Hepatocyte (in vitro differentiated cells): ENCODE measurements around the gene CLDN5. TPM values are rescaled to one million over a fixed set of nuclear protein-coding genes. Genes with fewer than 3 reads are reported as not detected.
"Not testable (repeated sequence)": the region's sequence is repeated elsewhere in the genome, so short reads cannot be mapped to it uniquely, and the experiment has no call there.

Experiments used
- DNase-seq: peaks from one replicate; pipeline ENCODE4 v3.0.0-alpha.2; 2016; ENCODE audit warnings: low spot score
- H2AFZ ChIP-seq: fragments of 200-600 bp; sonication (generic); 2 replicates; pipeline ENCODE4 v1.6.0; 2016; ENCODE audit warnings: antibody characterized with exemption, mild to moderate bottlenecking
- H3K27ac ChIP-seq: fragments of 200-600 bp; sonication (generic); 2 replicates; pipeline ENCODE4 v1.5.1; 2016; ENCODE audit warnings: mild to moderate bottlenecking
- H3K27me3 ChIP-seq: fragments of 200-600 bp; sonication (generic); 2 replicates; pipeline ENCODE4 v1.6.1; 2016
- H3K36me3 ChIP-seq: fragments of 200-600 bp; sonication (generic); replicated peaks from 2 replicates; pipeline ENCODE4 v1.5.1; 2016; ENCODE audit warnings: low read depth; ENCODE audit not compliant: insufficient read depth
- H3K4me1 ChIP-seq: fragments of 200-600 bp; sonication (generic); 2 replicates; pipeline ENCODE4 v1.5.1; 2016; ENCODE audit warnings: mild to moderate bottlenecking, moderate library complexity; ENCODE audit not compliant: insufficient read depth
- H3K4me2 ChIP-seq: fragments of 200-600 bp; sonication (generic); 2 replicates; pipeline ENCODE4 v1.6.0; 2016
- H3K4me3 ChIP-seq: fragments of 200-600 bp; sonication (generic); 2 replicates; pipeline ENCODE4 v1.5.1; 2016; ENCODE audit warnings: mild to moderate bottlenecking
- H3K79me2 ChIP-seq: fragments of 200-600 bp; sonication (generic); 2 replicates; pipeline ENCODE4 v1.6.0; 2017; ENCODE audit warnings: mild to moderate bottlenecking
- H3K9me2 ChIP-seq: fragments of 200-600 bp; sonication (generic); replicated peaks from 2 replicates; pipeline ENCODE4 v1.6.0; 2017; ENCODE audit warnings: mild to moderate bottlenecking; ENCODE audit not compliant: insufficient read depth
- H3K9me3 ChIP-seq: fragments of 200-600 bp; sonication (generic); 2 replicates; pipeline ENCODE4 v1.5.1; 2016; ENCODE audit warnings: low read depth, mild to moderate bottlenecking
- H4K20me1 ChIP-seq: fragments of 200-600 bp; sonication (generic); 2 replicates; pipeline ENCODE4 v1.6.0; 2016; ENCODE audit warnings: mild to moderate bottlenecking; ENCODE audit not compliant: insufficient read depth, poor library complexity, severe bottlenecking
- EZH2 ChIP-seq: fragments of 200-600 bp; sonication (generic); IDR thresholded peaks from 2 replicates; pipeline ENCODE4 v1.6.1; 2016; ENCODE audit warnings: antibody characterized with exemption, mild to moderate bottlenecking, borderline replicate concordance
- EZH2phosphoT487 ChIP-seq: fragments of 200-600 bp; sonication (generic); IDR thresholded peaks from one replicate; pipeline ENCODE4 v1.6.1; 2018; ENCODE audit warnings: antibody characterized with exemption, mild to moderate bottlenecking, low read depth, moderate library complexity; ENCODE audit not compliant: unreplicated experiment, severe bottlenecking
- WGBS: methylation state at CpG from one replicate; pipeline ENCODE4 v1.1.6; 2016; ENCODE audit warnings: low lambda C conversion rate; ENCODE audit errors: missing lambda C conversion rate; 5-methylcytosine and 5-hydroxymethylcytosine counted together
- polyA plus RNA-seq: library from polyadenylated mRNA; unstranded; fragments of >200 nt; fragmentation: Nextera tagmentation; extraction: Ambion mirVana; gene quantifications from 2 replicates; pipeline ENCODE4 v1.2.1, GENCODE V29; 2016
- total RNA-seq: library from RNA; depleted of rRNA; stranded (reverse); fragments of >200 nt; gene quantifications from 2 replicates; pipeline ENCODE4 v1.2.3, GENCODE V29; 2014
- TF ChIP-seq, protein P1 (sequence below): fragments of 200-600 bp; sonication (generic); IDR thresholded peaks from 2 replicates; pipeline ENCODE4 v1.5.1; 2016; ENCODE audit warnings: antibody characterized with exemption, mild to moderate bottlenecking; ENCODE audit not compliant: poor library complexity

The CLDN5 gene
- total and polyA plus RNA-seq, 2 experiments from 2014 or later, result 4.9 to 9.9 TPM

DNA sequence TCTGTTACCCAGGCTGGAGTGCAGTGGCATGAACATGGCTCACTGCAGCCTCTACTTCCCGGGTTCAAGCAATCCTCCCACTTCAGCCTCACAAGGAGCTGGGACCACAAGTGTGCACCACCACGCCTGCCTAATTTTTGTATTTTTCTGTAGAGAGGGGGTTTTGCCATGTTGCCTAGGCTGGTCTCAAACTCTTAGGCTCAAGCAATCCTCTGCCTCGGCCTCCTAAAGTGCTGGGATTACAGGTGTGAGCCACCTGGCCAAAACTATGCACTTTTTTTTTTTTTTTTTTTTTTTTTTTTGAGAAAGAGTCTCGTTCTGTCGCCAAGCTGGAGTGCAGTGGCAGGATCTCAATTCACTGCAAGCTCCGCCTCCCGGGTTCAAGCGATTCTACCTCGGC, 12.4 kb upstream of the CLDN5 start:
- Histone ChIP-seq H3K79me2 (no peaks in the 10 kb centered on the region), H3K9me3 (no peaks in the 10 kb centered on the region), H3K4me1 (no peaks in the 10 kb centered on the region), H3K36me3 (no peaks in the 10 kb centered on the region), H2AFZ (no peak overlapping the region), H3K27me3 (no peaks in the 10 kb centered on the region), H3K27ac (no peak overlapping the region), H3K4me2 (no peak overlapping the region), H4K20me1 (no peaks in the 10 kb centered on the region), H3K9me2 (no peaks in the 10 kb centered on the region), H3K4me3 (no peak overlapping the region)
- no peak for DNase-seq
- 90% methylated on average over 9 of the region's 9 CpGs for WGBS
- no peak for TF ChIP-seq EZH2
- TF ChIP-seq, protein P1, sequence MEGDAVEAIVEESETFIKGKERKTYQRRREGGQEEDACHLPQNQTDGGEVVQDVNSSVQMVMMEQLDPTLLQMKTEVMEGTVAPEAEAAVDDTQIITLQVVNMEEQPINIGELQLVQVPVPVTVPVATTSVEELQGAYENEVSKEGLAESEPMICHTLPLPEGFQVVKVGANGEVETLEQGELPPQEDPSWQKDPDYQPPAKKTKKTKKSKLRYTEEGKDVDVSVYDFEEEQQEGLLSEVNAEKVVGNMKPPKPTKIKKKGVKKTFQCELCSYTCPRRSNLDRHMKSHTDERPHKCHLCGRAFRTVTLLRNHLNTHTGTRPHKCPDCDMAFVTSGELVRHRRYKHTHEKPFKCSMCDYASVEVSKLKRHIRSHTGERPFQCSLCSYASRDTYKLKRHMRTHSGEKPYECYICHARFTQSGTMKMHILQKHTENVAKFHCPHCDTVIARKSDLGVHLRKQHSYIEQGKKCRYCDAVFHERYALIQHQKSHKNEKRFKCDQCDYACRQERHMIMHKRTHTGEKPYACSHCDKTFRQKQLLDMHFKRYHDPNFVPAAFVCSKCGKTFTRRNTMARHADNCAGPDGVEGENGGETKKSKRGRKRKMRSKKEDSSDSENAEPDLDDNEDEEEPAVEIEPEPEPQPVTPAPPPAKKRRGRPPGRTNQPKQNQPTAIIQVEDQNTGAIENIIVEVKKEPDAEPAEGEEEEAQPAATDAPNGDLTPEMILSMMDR, result no peak
- no peak for TF ChIP-seq EZH2phosphoT487

DNA sequence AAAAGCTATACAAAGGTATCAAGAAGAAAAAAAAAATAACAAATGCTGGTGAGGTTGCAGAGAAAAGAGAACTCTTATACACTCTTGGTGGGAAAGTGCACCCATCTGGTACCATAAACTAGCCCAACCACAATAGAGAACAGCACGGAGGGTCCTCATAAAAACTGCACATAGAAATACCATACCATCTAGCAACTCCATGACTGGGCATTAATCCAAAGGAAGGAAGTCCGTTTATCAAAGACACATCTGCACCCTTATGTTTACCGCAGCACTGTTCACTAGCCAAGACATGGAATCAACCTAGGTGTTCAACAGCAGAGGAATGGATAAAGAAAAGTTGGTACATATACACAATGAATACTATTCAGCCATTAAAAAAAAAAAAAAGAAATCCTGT, 10.8 kb upstream of the CLDN5 start:
- no peak for TF ChIP-seq EZH2phosphoT487
- WGBS, result 61% methylated on average over 3 of the region's 3 CpGs
- Histone ChIP-seq H3K9me3 (no peaks in the 10 kb centered on the region), H3K27me3 (peaks cover 3% of the 10 kb centered on the region), H2AFZ (no peak overlapping the region), H3K36me3 (no peaks in the 10 kb centered on the region), H3K27ac (no peak overlapping the region), H3K4me2 (no peak overlapping the region), H4K20me1 (no peaks in the 10 kb centered on the region), H3K4me3 (no peak overlapping the region), H3K9me2 (no peaks in the 10 kb centered on the region), H3K79me2 (no peaks in the 10 kb centered on the region), H3K4me1 (no peaks in the 10 kb centered on the region)
- DNase-seq, result no peak

DNA sequence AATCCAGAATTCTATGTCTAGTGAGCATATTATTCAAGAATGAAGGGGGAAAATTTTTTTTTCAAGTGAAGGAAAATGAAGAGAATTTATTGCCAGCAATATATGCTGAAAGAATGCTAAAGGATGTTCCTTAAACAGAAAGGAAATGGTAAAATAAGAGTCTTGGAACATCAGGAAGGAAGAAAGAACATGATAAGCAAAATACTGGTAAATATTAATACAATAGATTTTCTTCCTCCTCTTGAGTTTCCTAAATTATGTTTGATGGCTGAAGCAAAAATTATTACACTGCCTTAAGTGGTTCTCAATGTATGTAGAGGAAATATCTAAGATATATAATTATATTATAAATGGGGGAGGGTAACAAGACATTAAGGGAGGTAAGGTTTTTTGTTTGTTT, 9.6 kb upstream of the CLDN5 start:
- Histone ChIP-seq H2AFZ (no peak overlapping the region), H3K4me2 (no peak overlapping the region), H3K79me2 (no peaks in the 10 kb centered on the region), H3K9me2 (no peaks in the 10 kb centered on the region), H3K4me1 (no peaks in the 10 kb centered on the region), H3K4me3 (no peak overlapping the region), H3K27ac (no peak overlapping the region), H3K27me3 (peaks cover 3% of the 10 kb centered on the region), H3K9me3 (no peaks in the 10 kb centered on the region), H4K20me1 (no peaks in the 10 kb centered on the region), H3K36me3 (no peaks in the 10 kb centered on the region)
- no peak for TF ChIP-seq EZH2
- TF ChIP-seq, protein P1, result no peak
- TF ChIP-seq EZH2phosphoT487, result no peak
- no peak for DNase-seq

DNA sequence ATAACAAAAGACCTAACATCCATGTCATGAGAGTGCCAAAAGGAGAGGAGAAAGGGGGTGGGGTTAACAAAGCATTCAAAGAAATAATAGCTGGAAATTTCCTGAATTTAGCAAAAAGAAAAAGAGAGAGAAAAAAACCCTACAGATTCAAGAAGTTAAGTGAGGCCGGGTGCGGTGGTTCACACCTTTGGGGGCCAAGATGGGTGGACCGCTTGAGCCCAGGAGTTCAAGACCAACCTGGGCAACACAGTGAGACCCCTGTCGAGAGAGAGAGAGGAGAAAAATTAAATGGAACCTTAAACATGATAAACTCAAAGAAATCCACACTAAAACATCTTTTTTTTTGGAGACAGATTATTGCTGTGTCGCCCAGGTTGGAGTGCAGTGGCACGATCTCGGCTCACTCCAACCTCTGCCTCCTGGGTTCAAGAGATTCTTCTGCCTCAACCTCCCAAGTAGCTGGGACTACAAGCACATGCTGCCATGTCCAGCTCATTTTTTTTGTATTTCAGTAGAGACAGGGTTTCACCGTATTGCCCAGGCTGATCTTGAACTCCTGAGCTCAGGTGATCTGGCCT, 8.9 kb upstream of the CLDN5 start:
- Histone ChIP-seq H3K36me3 (no peaks in the 10 kb centered on the region), H3K4me1 (no peaks in the 10 kb centered on the region), H3K79me2 (no peaks in the 10 kb centered on the region), H3K27me3 (peaks cover 3% of the 10 kb centered on the region), H3K9me3 (no peaks in the 10 kb centered on the region), H3K27ac (no peak overlapping the region), H3K4me3 (no peak overlapping the region), H3K4me2 (no peak overlapping the region), H4K20me1 (no peaks in the 10 kb centered on the region), H3K9me2 (no peaks in the 10 kb centered on the region), H2AFZ (no peak overlapping the region)
- TF ChIP-seq EZH2 (no peak), EZH2phosphoT487 (no peak)
- TF ChIP-seq, protein P1, result no peak
- 94% methylated on average over 8 of the region's 8 CpGs for WGBS
- DNase-seq, result no peak

DNA sequence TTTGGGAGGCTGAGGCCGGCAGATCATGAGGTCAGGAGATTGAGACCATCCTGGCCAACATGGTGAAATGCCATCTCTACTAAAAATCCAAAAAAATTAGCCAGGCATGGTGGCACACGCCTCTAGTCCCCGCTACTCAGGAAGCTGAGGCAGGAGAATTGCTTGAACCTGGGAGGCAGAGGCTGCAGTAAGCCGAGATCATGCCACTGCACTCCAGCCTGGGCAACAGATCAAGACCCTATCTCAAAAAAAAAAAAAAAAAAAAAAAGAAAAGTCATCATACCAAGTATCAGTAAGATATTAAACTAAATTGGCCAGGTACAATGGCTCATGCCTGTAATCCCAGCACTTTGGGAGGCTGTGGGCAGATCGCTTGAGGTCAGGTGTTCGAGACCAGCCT, 7.1 kb upstream of the CLDN5 start:
- not testable (repeated sequence) for DNase-seq

More for the DNA sequence above, 7.1 kb upstream of the CLDN5 start:
- not testable (repeated sequence) for H3K79me2 ChIP-seq, H3K4me1 ChIP-seq, H3K9me2 ChIP-seq, H3K27ac ChIP-seq, H3K4me2 ChIP-seq, H3K4me3 ChIP-seq, H3K9me3 ChIP-seq, H4K20me1 ChIP-seq, H3K36me3 ChIP-seq, H2AFZ ChIP-seq
- H3K27me3 ChIP-seq, result peaks cover 11% of the 10 kb centered on the region
- 97% methylated on average over 5 of the region's 6 CpGs for whole genome bisulfite sequencing
